IPS-18c (cell line): Measurements from ENCODE around the gene TSPAN5.

Experiments
- H3K4me3 ChIP-seq: 2 replicates; pipeline ENCODE4 v1.7.0; 2013; ENCODE audit warnings: low read depth, mild to moderate bottlenecking, low read length, moderate library complexity; ENCODE audit not compliant: insufficient read depth
- H3K9me3 ChIP-seq: one replicate; pipeline ENCODE4 v1.6.1; 2013; ENCODE audit warnings: mild to moderate bottlenecking, low read length, moderate library complexity; ENCODE audit not compliant: control insufficient read depth, insufficient read depth

The TSPAN5 gene

DNA sequence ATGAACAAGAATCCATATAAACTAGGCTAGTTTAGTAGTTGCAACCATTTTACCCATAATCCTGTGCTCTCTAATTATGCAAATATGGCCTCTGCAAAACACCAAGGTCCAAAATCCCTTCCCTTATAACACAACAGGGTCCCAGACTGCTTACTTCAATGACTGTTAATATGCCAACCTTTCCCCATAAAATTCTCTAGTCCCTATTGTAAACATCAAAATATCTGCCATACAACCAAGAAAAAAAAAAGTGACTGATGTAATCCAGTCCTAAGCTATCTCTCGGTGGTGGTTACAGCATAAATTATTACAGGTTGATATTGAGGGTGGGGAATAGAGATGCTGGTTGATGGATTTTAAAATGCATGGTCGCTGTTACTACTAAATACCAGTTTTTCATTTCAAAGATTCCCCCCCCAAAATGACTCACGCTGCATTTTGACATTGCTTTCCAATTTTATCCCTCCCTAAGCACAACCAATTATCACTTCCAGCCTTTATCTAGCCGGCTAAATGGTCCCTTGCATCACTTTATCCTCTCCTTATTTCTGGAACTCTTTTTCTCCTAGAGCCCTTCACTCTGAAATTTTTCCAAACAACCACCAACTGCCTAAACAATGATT is 44.8 kb downstream of the TSPAN5 start:
- Histone ChIP-seq H3K4me3 (no peak overlapping the region), H3K9me3 (no peaks in the 10 kb centered on the region)

DNA sequence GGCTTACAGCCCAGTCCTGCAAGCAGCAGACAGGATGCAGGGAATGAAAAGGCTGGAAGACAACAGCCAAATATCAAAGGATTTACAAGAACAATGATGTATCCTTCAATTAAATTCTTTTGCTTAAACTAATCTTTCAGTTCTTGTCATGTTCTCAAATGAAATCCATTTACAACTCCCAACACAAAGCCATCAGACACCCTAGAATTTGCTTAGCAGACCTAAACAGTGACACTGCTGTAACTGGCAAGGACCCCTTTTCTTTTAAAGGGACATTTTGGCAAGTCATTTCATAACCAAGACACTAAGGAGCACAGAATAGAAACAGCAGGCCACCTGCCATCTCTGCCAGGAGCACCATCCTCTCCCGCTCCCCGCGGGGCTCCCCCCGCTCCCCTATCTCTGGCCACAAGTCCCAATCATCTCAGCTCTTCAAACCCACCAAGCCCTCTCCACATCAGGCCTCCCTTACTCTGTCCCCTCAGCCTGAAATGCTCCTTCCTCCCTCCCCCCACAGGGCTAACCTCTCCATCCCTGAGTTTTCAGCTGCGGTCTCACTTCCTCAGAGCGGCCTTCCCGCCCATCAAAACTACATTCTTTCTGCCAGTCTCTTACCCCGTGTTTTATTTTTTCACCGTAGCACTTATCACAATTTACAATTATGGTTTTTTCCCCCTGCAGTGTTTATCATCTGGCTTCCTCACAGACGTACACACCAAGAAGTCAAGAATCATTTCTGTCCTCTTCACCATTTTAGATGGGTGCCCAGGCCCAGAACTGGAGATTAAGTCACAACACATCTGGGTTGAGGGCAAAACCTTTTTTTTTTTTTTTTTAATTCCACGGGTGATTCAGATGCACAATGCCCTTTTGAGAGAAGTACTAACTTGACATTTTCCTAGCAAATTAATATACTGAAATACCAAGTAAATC is 45.8 kb downstream of the TSPAN5 start:
- Histone ChIP-seq H3K4me3 (no peak overlapping the region), H3K9me3 (no peaks in the 10 kb centered on the region)

DNA sequence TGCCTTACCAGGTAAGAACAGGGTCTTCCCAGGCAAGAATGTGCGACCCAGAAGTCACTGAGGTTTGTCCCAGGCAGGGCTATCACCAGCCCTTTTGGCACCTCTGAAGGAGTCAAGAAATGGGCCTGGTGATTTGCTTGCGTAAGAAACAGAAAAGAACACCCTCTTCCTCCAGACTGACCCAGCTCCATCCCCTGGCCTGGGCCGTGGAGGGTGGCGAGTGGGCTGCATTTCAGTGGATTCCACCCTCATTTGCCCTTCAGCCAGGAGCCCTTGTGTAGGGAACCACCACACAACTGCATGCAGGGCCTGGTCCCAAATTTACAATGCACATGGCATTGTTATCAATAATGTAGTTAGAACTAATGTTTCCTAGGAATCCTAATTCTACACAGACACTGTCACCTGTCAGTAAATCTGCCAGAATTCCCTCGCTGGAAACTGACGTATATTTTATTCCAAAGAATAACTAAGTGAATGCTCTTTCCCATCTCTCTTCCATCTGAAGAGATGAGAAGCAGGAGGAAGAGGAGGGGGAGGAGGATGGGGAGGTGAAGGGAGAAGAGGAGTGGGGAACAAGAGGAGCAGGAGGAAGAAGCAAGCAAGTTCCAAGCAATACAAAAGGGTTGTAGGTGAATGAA is 46.6 kb downstream of the TSPAN5 start:
- H3K4me3 ChIP-seq: no peak overlapping the region
- H3K9me3 ChIP-seq: no peaks in the 10 kb centered on the region

DNA sequence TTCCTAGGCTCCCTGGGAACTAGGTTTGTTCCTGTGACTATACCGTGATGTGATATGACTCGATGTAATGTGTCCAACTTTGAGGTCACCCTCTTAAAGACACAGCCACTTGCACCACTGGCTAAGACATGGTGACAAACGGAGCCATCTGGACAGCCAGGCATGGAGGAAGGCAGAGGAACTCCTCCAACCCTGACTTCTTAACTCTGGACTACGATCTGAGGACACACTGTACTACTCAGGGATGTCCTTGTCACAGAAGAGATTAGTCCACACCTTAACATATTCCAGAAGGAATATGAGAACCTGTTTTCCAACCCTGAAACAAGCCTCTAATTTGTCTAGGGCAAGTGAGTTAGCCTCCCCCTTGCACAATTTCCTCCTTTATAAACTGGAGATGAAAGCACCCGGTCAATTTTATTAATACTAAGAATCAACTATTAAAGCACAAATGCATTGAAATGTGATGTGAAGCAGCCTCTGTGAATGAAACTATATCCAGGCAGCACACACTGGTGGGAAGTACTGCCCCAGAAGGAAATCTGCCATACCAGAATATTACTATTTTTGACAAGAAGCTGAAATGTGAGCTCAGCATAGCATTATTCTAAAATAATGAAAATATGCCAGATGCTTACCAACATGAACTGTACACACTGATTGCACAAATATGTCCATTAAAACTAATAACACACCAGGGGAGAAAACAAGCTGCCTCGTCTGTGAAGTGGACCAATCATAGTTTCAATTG is 47.3 kb downstream of the TSPAN5 start:
- no peaks in the 10 kb centered on the region for H3K9me3 ChIP-seq
- H3K4me3 ChIP-seq: no peak overlapping the region

DNA sequence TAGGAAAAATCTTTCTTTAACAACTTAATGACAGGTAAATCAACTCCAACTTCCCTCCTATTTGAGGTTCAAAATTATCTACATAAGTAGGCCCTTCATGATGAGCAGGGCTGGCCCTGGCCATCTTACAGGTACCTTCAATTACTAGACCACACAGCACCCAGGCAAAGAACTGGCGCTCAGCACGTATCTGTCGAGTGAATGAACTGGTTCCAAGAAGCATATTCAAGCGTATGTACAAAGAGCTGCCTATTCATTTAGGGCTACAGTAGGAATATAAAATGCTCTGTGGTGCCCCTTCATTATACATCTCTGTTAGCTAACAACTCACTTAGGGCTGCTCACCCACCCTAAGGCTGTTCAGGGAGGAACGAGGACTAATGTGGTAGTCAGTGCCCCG is 48.0 kb downstream of the TSPAN5 start:
- Histone ChIP-seq H3K9me3 (no peaks in the 10 kb centered on the region), H3K4me3 (no peak overlapping the region)

GRCh38 chr4:98609934-98610333 is 48.5 kb downstream of the TSPAN5 start:
- H3K9me3 ChIP-seq: no peaks in the 10 kb centered on the region
- H3K4me3 ChIP-seq: no peak overlapping the region

DNA sequence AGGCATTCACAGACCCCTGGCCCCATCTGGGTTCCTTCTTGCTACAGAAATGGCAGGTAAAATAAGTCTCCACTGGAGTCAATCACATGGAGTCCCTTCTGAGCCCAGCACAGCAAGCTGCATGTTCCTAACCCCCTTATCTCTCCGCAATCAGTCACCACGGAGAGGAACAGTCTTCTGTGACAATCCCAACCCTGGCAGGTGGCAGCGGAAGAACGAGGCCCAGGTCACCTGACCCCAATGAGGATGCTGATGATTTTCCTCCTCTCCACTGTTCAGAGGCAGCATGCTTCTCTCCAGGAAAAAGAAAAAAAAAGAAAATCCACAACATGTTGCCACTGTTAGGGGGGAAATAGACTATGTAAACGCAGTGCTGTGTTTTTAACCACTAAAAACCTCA is 50.1 kb downstream of the TSPAN5 start:
- Histone ChIP-seq H3K9me3 (no peaks in the 10 kb centered on the region), H3K4me3 (no peak overlapping the region)

DNA sequence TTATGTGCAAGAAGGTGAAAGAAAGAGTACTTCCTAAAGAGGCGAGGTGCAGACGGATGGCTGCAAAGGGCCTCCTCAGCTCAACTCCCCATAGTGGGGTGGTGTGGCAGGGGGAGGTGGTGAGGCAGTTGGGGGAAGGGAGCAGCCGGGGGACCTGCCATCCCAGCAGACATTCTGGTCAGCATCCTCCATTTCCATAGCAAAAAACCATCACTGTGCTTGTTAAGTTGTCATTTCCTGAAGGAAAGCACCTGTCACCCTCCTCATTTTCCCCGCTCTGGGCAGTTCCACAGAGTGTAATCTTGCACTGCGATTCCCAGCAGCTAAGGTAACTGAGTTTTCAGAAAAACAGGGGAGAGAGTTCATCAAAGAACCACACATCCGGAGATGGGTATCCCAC is 51.5 kb downstream of the TSPAN5 start:
- H3K4me3 ChIP-seq: no peak overlapping the region
- H3K9me3 ChIP-seq: no peaks in the 10 kb centered on the region

GRCh38 chr4:98605216-98605615 is 53.2 kb downstream of the TSPAN5 start:
- Histone ChIP-seq H3K9me3 (no peaks in the 10 kb centered on the region), H3K4me3 (no peak overlapping the region)

DNA sequence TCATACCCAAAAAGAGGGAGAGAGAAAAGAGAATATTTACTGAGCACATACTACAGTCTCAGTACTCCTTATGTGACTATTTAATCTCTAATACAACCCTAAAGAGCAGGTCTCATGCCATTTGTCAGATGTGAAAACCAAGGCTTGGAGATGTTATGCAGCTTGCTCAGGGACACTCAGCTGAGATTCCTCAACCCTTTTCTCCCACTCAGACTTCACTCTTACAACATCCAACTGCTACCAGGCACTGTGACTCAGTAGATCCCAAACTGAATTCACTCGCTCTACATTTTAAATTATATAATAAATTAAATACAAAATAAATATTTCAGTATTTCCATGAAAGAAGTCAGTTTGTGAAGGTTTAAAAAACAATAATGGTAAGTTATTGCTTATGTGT is 53.7 kb downstream of the TSPAN5 start:
- Histone ChIP-seq H3K4me3 (no peak overlapping the region), H3K9me3 (no peaks in the 10 kb centered on the region)

DNA sequence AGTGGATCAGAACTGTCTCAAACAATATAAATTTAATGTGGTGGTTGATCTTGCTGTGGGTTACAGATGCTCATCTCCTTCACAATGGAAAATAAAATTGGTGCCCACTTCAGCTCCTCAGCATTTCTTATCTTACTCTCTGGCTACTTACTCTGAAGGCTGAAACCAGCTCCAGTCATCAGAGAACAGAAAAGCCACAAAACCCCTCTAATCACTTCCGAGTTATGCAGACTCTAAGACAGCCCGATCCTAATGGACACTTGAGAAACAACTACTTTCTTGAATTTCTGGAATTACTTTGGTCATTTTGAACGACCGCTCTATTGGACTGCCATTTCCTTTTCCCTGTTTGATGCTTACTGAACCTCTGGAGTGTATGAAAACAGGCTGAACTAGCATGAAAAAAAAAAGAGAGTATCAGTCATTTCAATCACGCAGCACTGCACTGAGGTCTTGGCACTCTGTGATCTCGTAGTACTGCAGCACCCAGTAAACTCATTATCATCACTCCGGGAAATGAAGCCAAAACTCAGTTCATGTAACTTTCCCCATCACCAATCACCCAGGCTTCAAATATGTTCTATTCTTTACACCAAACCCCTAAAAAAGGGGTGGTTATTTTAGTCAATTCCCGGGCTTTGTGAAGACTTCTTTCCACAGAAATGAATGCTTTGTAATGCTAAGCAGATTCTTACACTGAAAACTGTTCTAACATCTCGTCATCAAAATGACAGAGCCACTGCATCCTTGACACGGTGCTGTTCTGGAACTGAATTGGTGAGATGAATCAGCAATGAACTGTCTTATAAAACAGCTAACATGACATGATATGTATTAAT is 54.5 kb downstream of the TSPAN5 start:
- H3K9me3 ChIP-seq: no peaks in the 10 kb centered on the region
- no peak overlapping the region for H3K4me3 ChIP-seq

DNA sequence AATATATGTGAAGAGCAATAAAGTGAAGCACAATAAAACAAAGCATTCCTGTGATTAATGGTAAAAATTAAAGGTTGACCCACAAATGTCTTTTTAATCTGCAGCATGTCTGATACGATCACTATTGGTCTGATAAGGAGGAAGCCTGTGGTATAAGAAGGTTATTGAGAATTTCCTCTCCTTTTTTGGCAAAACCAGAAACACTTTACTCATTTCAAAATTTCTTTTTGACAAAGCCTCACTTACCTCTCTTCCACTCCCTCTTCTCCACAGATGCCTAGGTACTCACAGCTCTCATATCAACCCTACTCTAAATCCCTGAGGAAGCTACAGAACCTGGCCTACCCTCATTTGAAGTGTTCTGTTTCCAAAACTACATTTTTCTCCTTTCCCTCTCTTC is 56.1 kb downstream of the TSPAN5 start:
- no peak overlapping the region for H3K4me3 ChIP-seq
- peaks cover 2% of the 10 kb centered on the region for H3K9me3 ChIP-seq

GRCh38 chr4:98601708-98602107 is 56.7 kb downstream of the TSPAN5 start:
- Histone ChIP-seq H3K9me3 (peaks cover 2% of the 10 kb centered on the region), H3K4me3 (no peak overlapping the region)

- Histone ChIP-seq H3K9me3 (peaks cover 2% of the 10 kb centered on the region), H3K4me3 (no peak overlapping the region)
Measured at GRCh38 chr4:98599617-98600205, 58.7 kb downstream of the TSPAN5 start.

GRCh38 chr4:98586962-98587354 is 71.5 kb downstream of the TSPAN5 start:
- no peak overlapping the region for H3K4me3 ChIP-seq
- no peaks in the 10 kb centered on the region for H3K9me3 ChIP-seq

DNA sequence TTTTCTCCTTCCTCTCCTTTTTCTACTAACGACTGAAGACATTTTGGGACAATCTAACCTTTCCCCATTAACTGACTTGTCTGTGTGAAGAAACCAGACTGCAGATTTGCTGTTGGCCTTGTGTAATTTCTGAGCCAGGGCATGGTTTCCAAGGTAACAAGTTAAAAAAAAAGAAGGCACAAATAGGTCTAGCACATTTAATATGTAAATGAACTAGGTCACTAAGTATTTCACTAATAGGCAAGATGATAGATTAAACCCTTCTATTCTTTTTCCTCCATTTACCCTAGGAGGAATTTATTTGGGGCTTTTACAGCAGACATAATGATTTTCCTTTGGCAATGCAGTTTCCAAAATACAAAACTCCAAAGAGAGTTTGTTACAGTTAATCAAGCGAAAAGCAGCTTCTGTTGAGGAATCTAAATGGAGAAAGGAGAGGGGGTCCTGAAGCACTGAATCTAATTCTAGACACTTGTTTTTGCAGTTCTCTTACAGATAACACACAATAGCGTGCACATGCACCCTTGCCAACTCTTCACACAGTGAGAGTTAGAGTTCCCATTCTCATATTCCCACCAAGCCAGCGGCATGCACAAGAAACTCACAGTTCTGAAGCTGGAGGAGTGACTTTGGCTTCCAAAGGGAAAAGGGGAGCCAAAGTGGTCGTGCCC is 72.0 kb downstream of the TSPAN5 start:
- Histone ChIP-seq H3K4me3 (no peak overlapping the region), H3K9me3 (no peaks in the 10 kb centered on the region)
